ENCODE data around the gene TRAM2. TPM values are rescaled to one million over a fixed set of nuclear protein-coding genes. Genes with fewer than 3 reads are reported as not detected.

TRAM2 gene
- total and polyA plus RNA-seq, 2 of the 13 experiments (the other 11 are each of a cell fraction or from before 2014, with no cell fraction given), result 49.1 to 72.5 TPM

- TF ChIP-seq HNF1B (CRISPR knock-in tag; IDR thresholded peaks at IDR 0.05) (no peak), SKI (IDR thresholded peaks at IDR 0.05; ENCODE audit: partially characterized antibody) (no peak), KAT2B (IDR thresholded peaks at IDR 0.05; ENCODE audit: borderline replicate concordance, low read depth, low read length) (no peak), ZMYM4 (CRISPR knock-in tag; IDR thresholded peaks at IDR 0.05) (no peak), HNF4A (CRISPR knock-in tag; IDR thresholded peaks at IDR 0.05) (no peak), ZNF577 (CRISPR knock-in tag; IDR thresholded peaks at IDR 0.05; ENCODE audit: borderline replicate concordance, low read depth) (no peak), HMGA1 (CRISPR knock-in tag; conservative IDR thresholded peaks at IDR 0.05) (no peak), ZNF678 (CRISPR knock-in tag; IDR thresholded peaks at IDR 0.05) (no peak), TAF15 (IDR thresholded peaks at IDR 0.05; ENCODE audit: low read depth, low read length, poor library complexity, severe bottlenecking) (no peak), SPEN (CRISPR knock-in tag; IDR thresholded peaks at IDR 0.05; ENCODE audit: low read depth) (no peak), ZNF276 (CRISPR knock-in tag; IDR thresholded peaks at IDR 0.05; ENCODE audit: low read depth) (no peak), ZNF879 (CRISPR knock-in tag; IDR thresholded peaks at IDR 0.05) (no peak), RXRB (CRISPR knock-in tag; IDR thresholded peaks at IDR 0.05; ENCODE audit: borderline replicate concordance) (no peak), ZNF749 (CRISPR knock-in tag; IDR thresholded peaks at IDR 0.05; ENCODE audit: borderline replicate concordance) (no peak), PHB2 (IDR thresholded peaks at IDR 0.05; ENCODE audit: partially characterized antibody) (no peak), SMAD9 (CRISPR knock-in tag; IDR thresholded peaks at IDR 0.05) (no peak)
- TF ChIP-seq, protein P1, sequence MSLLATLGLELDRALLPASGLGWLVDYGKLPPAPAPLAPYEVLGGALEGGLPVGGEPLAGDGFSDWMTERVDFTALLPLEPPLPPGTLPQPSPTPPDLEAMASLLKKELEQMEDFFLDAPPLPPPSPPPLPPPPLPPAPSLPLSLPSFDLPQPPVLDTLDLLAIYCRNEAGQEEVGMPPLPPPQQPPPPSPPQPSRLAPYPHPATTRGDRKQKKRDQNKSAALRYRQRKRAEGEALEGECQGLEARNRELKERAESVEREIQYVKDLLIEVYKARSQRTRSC (CRISPR knock-in tag; IDR thresholded peaks at IDR 0.05; ENCODE audit: low read depth), result no peak
Observed at GRCh38 chr6:52540286-52540902, 36.5 kb downstream of the TRAM2 start (continued).

Data from HepG2 (cell line).